ENCODE results near the gene LGALS3BP.
"Not testable (repeated sequence)": the region's sequence is repeated elsewhere in the genome, so short reads cannot be mapped to it uniquely, and the experiment has no call there.

LGALS3BP gene

GRCh38 chr17:78979780-78980623, at the start of gene LGALS3BP:
LGALS3BP (minus strand) TSS chr17:78979923; CDS start chr17:78977191, 2,732 bp downstream.
- peak; percentile 97 for DNase-seq

- DNase-seq: no peak
Measured at GRCh38 chr17:79028496-79029326, 49.0 kb upstream of the LGALS3BP start.

GRCh38 chr17:79027925-79028491, 48.3 kb upstream of the LGALS3BP start:
- DNase-seq: no peak

- DNase-seq: no peak
Measured at GRCh38 chr17:79027274-79027924, 47.7 kb upstream of the LGALS3BP start.

GRCh38 chr17:79026376-79027273, 46.9 kb upstream of the LGALS3BP start:
- DNase-seq: peak; percentile 14 to 26

GRCh38 chr17:79024901-79025737, 45.4 kb upstream of the LGALS3BP start:
- peak in 1 of 2 experiments; percentile 32 for DNase-seq

- DNase-seq: no peak
Measured at GRCh38 chr17:79023886-79024771, 44.4 kb upstream of the LGALS3BP start, which contains the start of gene C1QTNF1. C1QTNF1 (plus strand) TSS chr17:79024169; CDS start chr17:79043969, 19,800 bp downstream.

GRCh38 chr17:79023180-79023705, 43.5 kb upstream of the LGALS3BP start:
- DNase-seq: no peak

GRCh38 chr17:79022507-79022991, 42.8 kb upstream of the LGALS3BP start:
- no peak for DNase-seq

- not testable (repeated sequence) for DNase-seq
Measured at GRCh38 chr17:79021929-79022328, 42.2 kb upstream of the LGALS3BP start.

GRCh38 chr17:79020631-79021301, 41.0 kb upstream of the LGALS3BP start:
- no peak for DNase-seq

- peak; percentile 63 to 77 for DNase-seq
Measured at GRCh38 chr17:79019632-79020584, 40.2 kb upstream of the LGALS3BP start.

- no peak for DNase-seq
Measured at GRCh38 chr17:79019261-79019631, 39.5 kb upstream of the LGALS3BP start.

GRCh38 chr17:79018370-79018695, 38.6 kb upstream of the LGALS3BP start:
- DNase-seq: no peak

- no peak for DNase-seq
Measured at GRCh38 chr17:79017546-79018369, 38.0 kb upstream of the LGALS3BP start.

GRCh38 chr17:79014158-79014758, 34.5 kb upstream of the LGALS3BP start:
- no peak for DNase-seq

All from SHP77 (cell line).